ENCODE data around the gene MYL7. TPM values are rescaled to one million over a fixed set of nuclear protein-coding genes. Genes with fewer than 3 reads are reported as not detected.

MYL7 gene
- total RNA-seq, 5 donors from 2014 or later (not counting 1 experiment from before 2014, with no cell fraction given): not detected

GRCh38 chr7:44152971-44153947, 12.1 kb upstream of the MYL7 start:
- Mint-ChIP-seq H3K27ac (no peak overlapping the region), H3K9me3 (no peaks in the 10 kb centered on the region), H3K4me1 (no peaks in the 10 kb centered on the region), H3K4me3 (no peak overlapping the region), H3K36me3 (no peaks in the 10 kb centered on the region), H3K27me3 (no peaks in the 10 kb centered on the region)
- no peaks in the 10 kb centered on the region for H3K4me1 ChIP-seq (ENCODE audit: control insufficient read depth in 1 of 2, extremely low read depth in 1 of 2, insufficient read depth in 2 of 2, low read length in 2 of 2)
- no peaks in the 10 kb centered on the region for H3K9me3 ChIP-seq
- no peaks in the 10 kb centered on the region for H3K36me3 ChIP-seq (ENCODE audit: control insufficient read depth in 2 of 2, extremely low read depth in 1 of 2, insufficient read depth in 1 of 2, low read length in 1 of 2)
- ATAC-seq (replicated peaks in 1 of 4) (no peak), DNase-seq (no peak)
- H3K4me3 ChIP-seq (ENCODE audit: control insufficient read depth in 1 of 2, extremely low read depth in 1 of 2, low read length in 1 of 2): no peak overlapping the region
- 78% methylated on average over 14 of the region's 22 CpGs for WGBS (ENCODE audit: insufficient coverage)
- POLR2A ChIA-PET: interaction anchor here in 1 of 2 donors (0.6 kb wide), 1 partner anchor 485 kb away, joined by 6 read pairs; no protein-coding TSS in a partner anchor
- H3K27me3 ChIP-seq (replicated peaks in 1 of 2; ENCODE audit: control insufficient read depth in 2 of 2, extremely low read depth in 1 of 2, insufficient read depth in 2 of 2, low read length in 1 of 2): peaks cover 0 to 20% of the 10 kb centered on the region in 2 experiments
- H3K27ac ChIP-seq (ENCODE audit: low read length): no peak overlapping the region
- CTCF ChIA-PET: interaction anchor here in 1 of 2 donors (0.7 kb wide), 1 partner anchor 209 kb away, joined by 10 read pairs; no protein-coding TSS in a partner anchor

GRCh38 chr7:44151956-44152355, 10.8 kb upstream of the MYL7 start:
- no peaks in the 10 kb centered on the region for H3K9me3 ChIP-seq
- no peak overlapping the region for H3K4me3 ChIP-seq (ENCODE audit: control insufficient read depth in 1 of 2, extremely low read depth in 1 of 2, low read length in 1 of 2)
- peak in 1 of 35 experiments; percentile 20 for DNase-seq
- no peak overlapping the region for H3K4me3 Mint-ChIP-seq
- H3K4me1 ChIP-seq (ENCODE audit: control insufficient read depth in 1 of 2, extremely low read depth in 1 of 2, insufficient read depth in 2 of 2, low read length in 2 of 2): no peaks in the 10 kb centered on the region
- ChIA-PET CTCF (interaction anchor here in 1 of 2 donors (0.7 kb wide), 1 partner anchor 91 kb away, joined by 6 read pairs; no protein-coding TSS in a partner anchor), POLR2A (no interaction called here)
- WGBS (ENCODE audit: insufficient coverage): 94% methylated on average over 8 of the region's 9 CpGs
- H3K36me3 Mint-ChIP-seq: no peaks in the 10 kb centered on the region
- no peak overlapping the region for H3K27ac ChIP-seq (ENCODE audit: low read length)
- peaks cover 0 to 11% of the 10 kb centered on the region in 2 experiments for H3K27me3 ChIP-seq (replicated peaks in 1 of 2; ENCODE audit: control insufficient read depth in 2 of 2, extremely low read depth in 1 of 2, insufficient read depth in 2 of 2, low read length in 1 of 2)
- H3K9me3 Mint-ChIP-seq: no peaks in the 10 kb centered on the region
- no peak overlapping the region for H3K27ac Mint-ChIP-seq
- H3K4me1 Mint-ChIP-seq: no peaks in the 10 kb centered on the region
- ATAC-seq (replicated peaks in 1 of 4): no peak
- no peaks in the 10 kb centered on the region for H3K36me3 ChIP-seq (ENCODE audit: control insufficient read depth in 2 of 2, extremely low read depth in 1 of 2, insufficient read depth in 1 of 2, low read length in 1 of 2)
- H3K27me3 Mint-ChIP-seq: no peaks in the 10 kb centered on the region

DNA sequence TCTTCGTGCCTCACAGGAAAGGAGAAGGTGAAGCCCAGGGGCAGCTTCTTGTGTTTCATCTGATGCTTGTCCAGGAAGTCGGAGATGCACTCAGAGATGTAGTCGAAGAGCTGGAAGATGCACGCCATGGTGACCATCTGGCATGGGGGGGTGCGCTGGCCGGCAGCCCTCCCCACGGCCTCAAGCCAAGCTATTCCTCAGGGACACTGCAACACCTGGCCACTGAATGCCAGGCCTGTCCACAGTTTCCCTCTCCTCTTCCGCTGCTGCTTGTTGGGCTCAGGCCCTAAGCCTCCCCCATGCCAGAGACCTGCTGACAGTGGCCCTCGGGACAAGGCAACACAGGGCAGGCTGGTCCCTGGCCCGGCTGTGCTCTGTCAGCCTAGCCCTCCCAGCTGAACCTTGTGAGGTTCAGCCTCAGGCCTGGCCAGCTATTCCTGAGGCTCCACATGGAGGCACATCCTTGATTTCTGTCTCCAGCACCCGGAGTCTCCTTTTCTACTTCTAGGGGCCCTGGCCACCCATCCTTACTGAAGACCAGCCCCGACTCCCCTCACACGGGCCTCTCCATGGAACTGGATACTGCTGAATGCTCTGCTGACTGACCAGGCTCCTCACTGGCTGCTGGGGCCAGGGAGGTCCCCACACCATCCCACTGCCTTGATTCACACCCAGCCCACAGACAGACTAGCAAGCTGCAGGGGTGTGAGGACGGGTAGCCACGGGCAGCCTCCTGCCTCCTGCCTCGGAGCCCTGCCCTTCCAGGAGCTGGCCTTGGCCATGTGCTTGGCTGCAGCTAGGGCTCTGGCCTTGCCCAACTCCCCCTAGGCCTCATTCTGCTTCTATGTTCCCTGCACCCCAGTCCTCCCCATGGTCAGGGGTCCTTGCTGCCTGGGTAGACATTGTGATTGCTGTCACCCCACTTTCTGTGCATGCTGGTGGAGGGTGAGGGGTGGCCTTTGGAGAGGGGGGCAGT, 10.1 kb upstream of the MYL7 start:
- no peaks in the 10 kb centered on the region for H3K9me3 Mint-ChIP-seq
- CTCF ChIA-PET: no interaction called here
- WGBS (ENCODE audit: insufficient coverage): 87% methylated on average over 15 of the region's 16 CpGs
- H3K27ac ChIP-seq (ENCODE audit: low read length): no peak overlapping the region
- peaks cover 0 to 6% of the 10 kb centered on the region in 2 experiments for H3K4me1 ChIP-seq (ENCODE audit: control insufficient read depth in 1 of 2, extremely low read depth in 1 of 2, insufficient read depth in 2 of 2, low read length in 2 of 2)
- H3K27ac Mint-ChIP-seq: no peak overlapping the region
- DNase-seq (no peak), ATAC-seq (replicated peaks in 1 of 4) (no peak)
- H3K27me3 Mint-ChIP-seq: peaks cover 0 to 5% of the 10 kb centered on the region in 2 donors
- no peaks in the 10 kb centered on the region for H3K36me3 ChIP-seq (ENCODE audit: control insufficient read depth in 2 of 2, extremely low read depth in 1 of 2, insufficient read depth in 1 of 2, low read length in 1 of 2)
- POLR2A ChIA-PET: no interaction called here
- H3K4me1 Mint-ChIP-seq: peaks cover 0 to 3% (median 3%) of the 10 kb centered on the region in 3 donors
- peaks cover 0 to 17% of the 10 kb centered on the region in 2 experiments for H3K27me3 ChIP-seq (replicated peaks in 1 of 2; ENCODE audit: control insufficient read depth in 2 of 2, extremely low read depth in 1 of 2, insufficient read depth in 2 of 2, low read length in 1 of 2)
- H3K4me3 ChIP-seq (ENCODE audit: control insufficient read depth in 1 of 2, extremely low read depth in 1 of 2, low read length in 1 of 2): no peak overlapping the region
- no peaks in the 10 kb centered on the region for H3K36me3 Mint-ChIP-seq
- H3K9me3 ChIP-seq: no peaks in the 10 kb centered on the region
- H3K4me3 Mint-ChIP-seq: no peak overlapping the region

DNA sequence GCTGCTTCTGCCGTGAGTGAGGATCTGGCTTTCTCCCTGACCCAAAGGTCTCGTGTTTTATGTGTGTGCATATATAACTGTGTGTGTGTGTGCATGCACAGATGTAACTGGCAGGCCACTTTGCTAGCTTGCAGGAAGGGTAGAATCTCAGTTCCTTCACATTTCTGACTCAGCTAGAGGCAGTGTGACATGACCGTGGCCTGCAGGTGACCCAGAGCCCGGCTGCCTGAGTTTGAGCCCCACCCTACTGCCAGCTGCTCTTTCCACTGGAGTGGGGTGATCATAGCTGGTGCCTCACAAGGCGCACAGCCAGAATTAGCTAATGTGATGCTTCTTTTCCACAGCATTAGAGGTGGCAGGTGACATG, 9.3 kb upstream of the MYL7 start:
- peaks cover under 1 to 7% (median 4%) of the 10 kb centered on the region in 3 donors for H3K4me1 Mint-ChIP-seq
- ChIA-PET POLR2A (no interaction called here), CTCF (no interaction called here)
- H3K27me3 Mint-ChIP-seq: peaks cover 0 to 6% of the 10 kb centered on the region in 2 donors
- no peaks in the 10 kb centered on the region for H3K36me3 Mint-ChIP-seq
- H3K36me3 ChIP-seq (ENCODE audit: control insufficient read depth in 2 of 2, extremely low read depth in 1 of 2, insufficient read depth in 1 of 2, low read length in 1 of 2): no peaks in the 10 kb centered on the region
- ATAC-seq (replicated peaks in 1 of 4) (no peak), DNase-seq (no peak)
- no peak overlapping the region for H3K4me3 ChIP-seq (ENCODE audit: control insufficient read depth in 1 of 2, extremely low read depth in 1 of 2, low read length in 1 of 2)
- WGBS (ENCODE audit: insufficient coverage): 63% methylated on average over 3 of the region's 5 CpGs
- peaks cover 4 to 13% of the 10 kb centered on the region in 2 experiments for H3K4me1 ChIP-seq (ENCODE audit: control insufficient read depth in 1 of 2, extremely low read depth in 1 of 2, insufficient read depth in 2 of 2, low read length in 2 of 2)
- H3K4me3 Mint-ChIP-seq: no peak overlapping the region
- no peaks in the 10 kb centered on the region for H3K9me3 Mint-ChIP-seq
- H3K27ac ChIP-seq (ENCODE audit: low read length): no peak overlapping the region
- H3K27me3 ChIP-seq (replicated peaks in 1 of 2; ENCODE audit: control insufficient read depth in 2 of 2, extremely low read depth in 1 of 2, insufficient read depth in 2 of 2, low read length in 1 of 2): peaks cover 0 to 20% of the 10 kb centered on the region in 2 experiments
- H3K9me3 ChIP-seq: no peaks in the 10 kb centered on the region
- H3K27ac Mint-ChIP-seq: no peak overlapping the region

DNA sequence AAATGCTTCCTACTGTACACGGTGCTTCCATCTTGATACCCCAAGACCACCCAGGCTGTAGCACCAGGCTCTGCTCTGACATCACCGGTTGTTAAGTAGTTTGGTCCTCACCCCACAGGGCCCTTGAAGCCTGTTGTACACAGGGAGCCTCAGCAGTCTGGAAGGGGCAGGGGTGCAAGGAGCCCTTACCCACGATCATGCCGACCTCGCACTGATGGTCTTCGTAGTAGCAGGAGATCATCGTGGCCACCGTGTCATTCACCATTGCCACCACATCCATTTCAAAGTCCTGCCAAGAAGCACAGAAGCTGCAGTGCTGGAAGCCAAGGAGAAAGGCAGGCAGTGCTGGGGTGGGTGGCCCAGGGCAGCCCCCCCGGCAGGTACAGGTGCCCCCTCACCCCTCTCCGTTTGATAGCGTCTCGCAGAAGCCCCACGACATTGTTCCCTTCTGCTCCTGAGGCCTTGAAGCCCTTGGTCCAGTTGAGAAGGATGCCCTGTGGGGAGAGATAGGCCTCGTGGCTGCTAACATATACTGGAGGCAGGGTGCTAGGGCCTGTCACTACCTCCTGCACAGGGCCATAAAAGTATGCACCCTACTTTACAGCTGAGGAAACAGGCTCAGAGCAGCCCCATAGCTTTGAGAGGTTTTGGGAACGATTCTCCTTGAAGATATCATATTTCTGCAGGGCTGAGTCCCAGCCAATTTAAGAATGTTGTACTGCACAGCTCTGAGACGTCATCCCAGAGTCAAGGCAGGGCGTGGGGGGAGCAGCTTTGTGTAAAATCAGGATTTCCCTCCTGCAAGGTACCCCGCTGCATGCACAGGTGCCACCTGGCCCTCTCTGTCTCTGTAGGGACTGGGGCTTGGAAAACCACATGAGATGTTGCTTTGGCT, 8.7 kb upstream of the MYL7 start:
- ChIA-PET CTCF (no interaction called here), POLR2A (no interaction called here)
- no peak for ATAC-seq (replicated peaks in 1 of 4)
- Histone ChIP-seq H3K4me1 (ENCODE audit: control insufficient read depth in 1 of 2, extremely low read depth in 1 of 2, insufficient read depth in 2 of 2, low read length in 2 of 2) (peaks cover 4 to 19% of the 10 kb centered on the region in 2 experiments), H3K36me3 (ENCODE audit: control insufficient read depth in 2 of 2, extremely low read depth in 1 of 2, insufficient read depth in 1 of 2, low read length in 1 of 2) (no peaks in the 10 kb centered on the region), H3K27ac (ENCODE audit: low read length) (no peak overlapping the region), H3K9me3 (no peaks in the 10 kb centered on the region), H3K27me3 (replicated peaks in 1 of 2; ENCODE audit: control insufficient read depth in 2 of 2, extremely low read depth in 1 of 2, insufficient read depth in 2 of 2, low read length in 1 of 2) (peaks cover 0 to 21% of the 10 kb centered on the region in 2 experiments), H3K4me3 (ENCODE audit: control insufficient read depth in 1 of 2, extremely low read depth in 1 of 2, low read length in 1 of 2) (no peak overlapping the region)
- Mint-ChIP-seq H3K36me3 (no peaks in the 10 kb centered on the region), H3K27ac (no peak overlapping the region), H3K4me3 (no peak overlapping the region), H3K4me1 (peaks cover 6 to 11% (median 10%) of the 10 kb centered on the region in 3 donors), H3K27me3 (peaks cover 0 to 11% of the 10 kb centered on the region in 2 donors), H3K9me3 (no peaks in the 10 kb centered on the region)
- DNase-seq: no peak
- WGBS (ENCODE audit: insufficient coverage): 93% methylated on average over 8 of the region's 18 CpGs

Measured in T-cell (primary cell).